LNCaP clone FGC (cell line): ENCODE results near the gene GCNT2.

ENCODE experiments used
- DNase-seq: peaks from one replicate; pipeline ENCODE4 v3.0.0-alpha.2; 2011; ENCODE audit warnings: low read depth
- H3K4me3 ChIP-seq: 2 replicates; pipeline ENCODE4 v1.5.1; 2011; ENCODE audit warnings: mild to moderate bottlenecking, low read depth, low read length, control low read depth
- TF ChIP-seq, protein P1 (sequence below): IDR thresholded peaks from 2 replicates; pipeline ENCODE4 v1.5.1; 2012; ENCODE audit warnings: mild to moderate bottlenecking; ENCODE audit not compliant: control insufficient read depth, insufficient read depth; ENCODE audit errors: extremely low read depth

Gene GCNT2

DNA sequence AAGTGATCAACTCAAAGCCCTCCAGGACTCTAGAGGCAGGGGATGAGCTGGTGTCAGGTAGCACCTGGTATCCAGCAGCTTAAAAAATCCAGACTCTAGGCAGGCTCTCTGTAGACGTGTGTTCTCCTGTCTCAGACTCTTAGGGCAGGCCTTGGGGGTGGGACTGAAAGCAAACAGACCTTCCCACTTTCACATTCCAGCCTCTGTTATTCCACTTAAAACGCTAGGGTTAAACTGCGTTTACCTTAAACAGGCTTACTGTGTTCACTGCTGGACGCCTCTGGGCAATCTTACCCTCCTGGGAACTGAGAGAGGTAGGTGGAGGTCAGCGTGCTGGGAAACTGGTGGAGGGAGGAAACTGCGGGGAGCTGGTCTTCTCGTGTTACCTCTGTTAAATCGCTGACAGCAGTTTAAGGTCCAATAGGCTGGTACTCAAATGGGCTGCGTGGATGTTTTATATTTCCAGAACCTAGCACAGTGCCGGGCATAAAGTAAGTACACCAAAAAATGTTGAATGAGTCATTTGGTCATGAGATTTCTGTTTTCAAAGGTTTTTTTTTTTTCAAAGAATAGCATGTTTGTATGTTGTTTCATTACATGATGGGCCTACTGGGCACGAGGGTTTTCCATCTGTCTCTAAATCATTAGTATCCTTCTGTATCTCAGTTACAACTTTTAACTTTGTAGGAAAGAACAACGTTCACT, at the start of gene GCNT2:
GCNT2 (plus strand) TSS at position 248 of the 705 bp plus-strand sequence. CDS start 7,561 bp downstream, outside the sequence.
- TF ChIP-seq, protein P1, sequence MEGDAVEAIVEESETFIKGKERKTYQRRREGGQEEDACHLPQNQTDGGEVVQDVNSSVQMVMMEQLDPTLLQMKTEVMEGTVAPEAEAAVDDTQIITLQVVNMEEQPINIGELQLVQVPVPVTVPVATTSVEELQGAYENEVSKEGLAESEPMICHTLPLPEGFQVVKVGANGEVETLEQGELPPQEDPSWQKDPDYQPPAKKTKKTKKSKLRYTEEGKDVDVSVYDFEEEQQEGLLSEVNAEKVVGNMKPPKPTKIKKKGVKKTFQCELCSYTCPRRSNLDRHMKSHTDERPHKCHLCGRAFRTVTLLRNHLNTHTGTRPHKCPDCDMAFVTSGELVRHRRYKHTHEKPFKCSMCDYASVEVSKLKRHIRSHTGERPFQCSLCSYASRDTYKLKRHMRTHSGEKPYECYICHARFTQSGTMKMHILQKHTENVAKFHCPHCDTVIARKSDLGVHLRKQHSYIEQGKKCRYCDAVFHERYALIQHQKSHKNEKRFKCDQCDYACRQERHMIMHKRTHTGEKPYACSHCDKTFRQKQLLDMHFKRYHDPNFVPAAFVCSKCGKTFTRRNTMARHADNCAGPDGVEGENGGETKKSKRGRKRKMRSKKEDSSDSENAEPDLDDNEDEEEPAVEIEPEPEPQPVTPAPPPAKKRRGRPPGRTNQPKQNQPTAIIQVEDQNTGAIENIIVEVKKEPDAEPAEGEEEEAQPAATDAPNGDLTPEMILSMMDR, result no peak
- no peak within 1 kb of the TSS for H3K4me3 ChIP-seq
- no peak for DNase-seq

DNA sequence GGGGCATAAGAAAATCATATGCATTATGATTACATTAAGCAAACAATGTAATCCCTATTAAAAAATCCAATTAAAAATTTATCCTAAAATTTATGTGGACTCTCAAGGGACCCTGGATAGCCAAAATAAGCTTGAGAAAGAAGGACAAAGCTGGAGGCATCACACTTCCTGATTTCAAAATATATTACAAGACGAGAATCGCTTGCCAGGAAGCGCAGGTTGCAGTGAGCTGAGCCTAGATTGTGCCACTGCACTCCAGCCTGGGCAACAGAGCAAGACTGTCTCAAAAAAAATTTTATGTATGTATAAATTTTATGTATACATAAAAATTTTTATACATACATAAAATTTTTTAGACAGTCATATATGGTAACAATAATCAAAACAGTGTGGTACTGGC, 48.5 kb upstream of the GCNT2 start:
- TF ChIP-seq, protein P1, result no peak
- DNase-seq, result no peak
- no peak overlapping the region for H3K4me3 ChIP-seq

DNA sequence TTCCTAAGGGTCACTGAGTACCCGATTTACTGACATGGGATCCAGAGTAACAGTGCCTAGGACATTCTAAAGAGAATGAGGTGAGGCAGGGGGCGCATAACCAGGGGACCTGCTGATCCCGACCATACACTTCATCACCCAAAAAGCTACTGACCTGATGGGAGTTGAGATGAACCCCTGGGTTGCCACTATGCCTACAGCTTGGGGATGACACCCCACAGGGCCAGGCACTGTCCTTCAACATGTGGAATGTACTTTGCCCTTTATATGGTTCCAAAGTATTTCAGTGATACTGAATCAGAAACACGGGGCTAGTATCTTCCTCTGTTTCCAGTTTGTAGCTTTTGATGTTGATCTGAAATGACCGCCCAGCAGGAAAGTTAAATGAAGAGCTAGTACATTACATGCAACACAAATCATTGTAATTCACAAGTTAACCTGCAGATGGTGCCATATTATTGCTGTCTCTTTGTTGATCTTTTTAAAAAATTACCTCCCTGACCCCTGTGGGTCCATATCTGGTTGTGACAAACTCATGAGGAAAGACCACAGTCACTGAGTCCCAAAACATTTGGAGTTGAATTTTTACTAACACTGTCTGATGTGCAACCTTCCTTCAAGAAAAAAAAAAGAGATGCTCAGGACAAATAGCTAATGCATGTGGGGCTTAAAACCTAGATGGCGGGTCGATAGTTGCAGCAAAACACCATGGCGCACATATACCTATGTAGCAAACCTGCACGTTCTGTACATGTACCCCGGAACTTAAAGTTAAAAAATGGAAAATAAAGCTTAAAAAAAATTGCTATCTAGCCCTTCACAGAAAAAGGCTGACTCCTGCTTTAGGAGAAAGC, 42.7 kb upstream of the GCNT2 start:
- TF ChIP-seq, protein P1, result peak; percentile 68
- no peak for DNase-seq
- H3K4me3 ChIP-seq, result no peak overlapping the region

DNA sequence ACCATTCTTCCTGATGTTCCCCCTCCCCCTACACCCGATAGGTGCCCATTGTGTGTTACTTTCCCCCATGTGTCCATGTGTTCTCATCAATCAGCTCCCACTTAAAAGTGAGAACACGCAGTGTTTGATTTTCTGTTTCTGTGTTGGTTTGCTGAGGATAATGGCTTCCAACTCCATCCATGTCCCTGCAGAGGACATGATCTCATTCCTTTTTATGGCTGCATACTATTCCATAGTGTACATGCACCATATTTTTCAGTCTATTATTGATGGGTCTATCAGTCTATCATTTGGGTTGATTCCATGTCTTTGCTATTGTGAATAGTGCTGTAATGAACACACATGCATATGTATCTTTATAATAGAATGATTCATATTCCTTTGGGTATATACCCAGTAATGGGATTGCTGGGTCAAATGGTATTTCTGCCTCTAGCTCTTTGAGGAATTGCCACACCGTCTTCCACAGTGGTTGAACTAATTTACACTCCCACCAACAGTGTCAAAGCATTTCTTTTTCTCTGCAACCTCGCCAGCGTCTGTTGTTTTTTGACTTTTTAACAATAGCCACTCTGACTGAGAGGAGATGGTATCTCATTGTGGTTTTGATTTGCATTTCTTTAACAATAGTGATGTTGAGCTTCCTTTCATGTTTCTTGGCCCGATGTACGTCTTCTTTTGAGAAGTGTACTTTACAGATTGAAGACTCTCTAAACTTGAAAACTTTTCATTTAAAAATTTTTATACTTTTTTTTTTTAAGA, 41.0 kb upstream of the GCNT2 start:
- TF ChIP-seq, protein P1, result no peak
- no peak overlapping the region for H3K4me3 ChIP-seq
- DNase-seq, result no peak

DNA sequence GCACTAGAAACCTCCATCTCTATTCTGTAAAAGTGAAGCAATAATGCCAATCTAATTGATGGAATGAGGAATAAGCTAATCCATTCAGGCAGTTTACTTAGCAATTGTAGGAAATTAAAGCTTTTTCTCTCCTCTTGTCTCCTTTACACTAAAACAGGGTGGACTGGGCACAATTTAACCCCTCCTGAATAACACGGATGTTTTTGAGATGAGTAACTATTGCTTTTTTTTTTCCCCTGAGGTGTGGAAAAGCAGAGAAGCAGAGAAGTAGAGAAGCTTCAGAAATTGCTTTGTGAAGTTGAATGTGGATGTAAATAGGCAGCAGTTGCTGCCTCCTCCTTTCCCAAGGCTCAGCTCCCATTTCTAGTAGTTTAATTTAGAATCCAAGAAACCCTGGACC, 40.0 kb upstream of the GCNT2 start:
- no peak for DNase-seq
- TF ChIP-seq, protein P1, result no peak
- H3K4me3 ChIP-seq, result no peak overlapping the region

DNA sequence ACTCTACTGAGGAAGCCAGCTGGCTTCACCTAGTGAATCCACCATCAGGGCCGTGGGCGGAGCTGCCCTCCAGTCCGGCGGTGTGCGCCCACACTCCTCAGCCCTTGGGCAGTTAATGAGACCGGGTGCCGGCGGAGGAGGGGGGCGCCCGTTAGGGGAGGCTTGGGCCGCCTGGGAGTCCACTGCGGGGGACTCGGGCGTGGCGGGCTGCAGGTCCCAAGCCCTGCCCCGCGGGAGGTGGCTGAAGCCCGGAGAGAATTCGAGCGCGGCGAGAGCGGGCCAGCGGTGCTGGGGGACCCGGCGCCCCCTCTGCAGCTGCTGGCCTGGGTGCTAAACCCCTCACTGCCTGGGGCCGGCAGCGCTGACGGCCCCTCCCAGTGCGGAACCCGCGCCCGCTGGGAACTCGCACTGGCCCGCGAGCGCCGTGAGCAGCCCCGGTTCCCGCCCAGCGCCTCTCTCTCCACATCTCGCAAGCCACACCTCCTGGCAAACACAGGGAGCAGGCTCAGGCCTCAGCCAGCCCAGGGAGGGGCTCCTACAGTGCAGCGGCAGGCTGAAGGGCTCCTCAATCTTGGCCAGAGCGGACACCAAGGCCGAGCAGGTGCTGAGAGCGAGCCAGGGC, 38.4 kb upstream of the GCNT2 start:
- no peak for DNase-seq
- TF ChIP-seq, protein P1, result no peak
- no peak overlapping the region for H3K4me3 ChIP-seq
